SW480 (cell line): ENCODE measurements around the gene CEP350.

Experiments used
- DNase-seq: peaks from one replicate; pipeline ENCODE4 v3.0.0-alpha.2; 2016; ENCODE audit warnings: low spot score

The CEP350 gene

DNA sequence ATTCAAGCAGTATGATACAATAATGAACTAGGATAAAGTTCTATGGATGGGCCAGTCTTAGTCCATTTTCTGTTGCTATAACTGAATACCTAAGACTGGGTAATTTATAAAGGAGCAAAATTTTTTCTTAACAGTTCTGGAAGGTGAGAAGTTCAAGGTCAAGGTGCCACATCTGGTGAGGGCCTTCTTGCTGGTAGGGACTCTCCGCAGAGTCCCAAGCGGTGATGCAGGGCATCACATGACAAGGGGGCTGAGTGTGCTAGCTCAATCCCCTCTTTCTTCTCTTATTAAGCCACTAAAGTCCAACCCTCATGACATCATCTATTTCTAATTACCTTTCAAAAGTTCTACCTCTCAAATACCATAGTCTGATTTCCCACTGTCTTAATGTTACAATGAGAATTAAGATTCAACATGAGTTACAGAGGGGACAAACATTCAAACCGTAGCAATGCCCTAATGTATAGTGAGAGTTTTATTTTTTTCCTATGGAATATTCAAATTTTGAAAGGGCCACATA lies 107.9 kb downstream of the CEP350 start:
- no peak for DNase-seq

DNA sequence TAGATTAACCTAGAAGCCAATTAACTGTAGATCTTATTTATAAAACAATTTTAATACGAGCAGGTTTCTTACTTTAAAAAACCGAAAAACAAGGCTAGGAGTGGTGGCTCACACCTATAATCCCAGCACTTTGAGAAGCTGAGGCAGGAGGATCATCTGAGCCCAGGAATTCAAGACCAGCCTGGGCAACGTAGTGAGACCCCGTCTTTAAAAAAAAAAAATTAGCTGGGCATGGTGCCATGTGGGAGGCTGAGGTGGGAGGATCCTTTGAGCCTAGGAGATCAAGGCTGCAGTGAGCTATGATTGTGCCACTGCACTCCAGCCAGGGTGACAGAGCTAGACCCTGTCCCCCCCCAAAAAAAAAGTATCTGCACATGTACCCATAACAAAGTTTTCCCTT lies 110.8 kb downstream of the CEP350 start:
- DNase-seq: no peak

DNA sequence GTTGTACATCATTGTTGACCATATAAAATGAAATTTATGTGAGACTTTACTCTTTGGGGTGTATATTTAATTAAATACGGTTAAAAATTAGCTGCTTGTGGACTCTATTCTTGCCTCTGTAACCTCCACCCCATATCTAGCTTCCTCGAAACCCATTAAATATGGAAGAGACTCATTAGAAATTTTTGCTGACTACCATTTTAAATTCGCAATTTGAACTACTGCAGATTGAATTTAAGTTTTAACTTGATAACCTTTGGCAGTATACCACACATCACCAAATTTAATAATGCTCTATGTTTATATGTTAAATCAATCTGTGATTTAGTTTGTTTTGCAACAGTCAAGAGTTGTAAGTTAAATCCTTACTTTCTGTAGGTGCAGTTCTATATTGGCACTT lies 111.5 kb downstream of the CEP350 start:
- DNase-seq: no peak

DNA sequence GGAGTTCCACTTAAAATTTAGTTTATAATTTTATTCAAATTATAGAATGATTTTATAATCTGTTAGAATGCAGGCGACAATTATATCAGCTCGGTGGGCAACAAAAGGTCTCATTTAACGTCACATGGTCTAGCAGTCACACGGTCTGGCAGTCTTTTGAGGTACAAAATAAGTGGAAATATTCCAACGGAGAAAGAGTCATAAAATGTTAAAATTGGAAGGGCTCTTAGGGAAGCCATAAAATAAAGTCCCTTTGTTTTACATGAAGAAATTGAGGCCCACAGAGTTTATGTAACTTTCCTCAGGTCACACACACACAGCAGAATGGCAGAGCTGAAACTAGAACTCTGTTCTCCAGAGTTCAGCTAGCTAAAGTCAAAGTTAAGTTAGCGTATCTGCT lies 115.7 kb downstream of the CEP350 start:
- DNase-seq: no peak

DNA sequence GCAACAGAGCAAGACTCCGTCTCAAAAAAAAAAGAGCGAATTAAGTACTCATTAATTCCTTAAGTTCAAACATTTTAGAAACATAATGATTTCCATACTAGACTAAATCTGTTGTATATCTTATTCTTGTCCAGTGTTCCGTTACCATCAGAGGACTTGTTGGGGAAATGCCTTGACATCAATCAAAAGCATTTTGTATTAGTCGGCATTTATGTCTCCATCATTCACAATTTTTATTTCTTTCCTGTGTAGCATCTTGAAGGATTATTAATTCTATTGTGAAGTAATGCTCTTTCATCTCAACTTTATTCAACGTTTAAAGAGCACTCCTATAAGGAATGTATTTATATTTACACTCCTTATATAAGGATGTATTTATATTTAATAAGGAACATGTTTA lies 117.1 kb downstream of the CEP350 start:
- DNase-seq: no peak

DNA sequence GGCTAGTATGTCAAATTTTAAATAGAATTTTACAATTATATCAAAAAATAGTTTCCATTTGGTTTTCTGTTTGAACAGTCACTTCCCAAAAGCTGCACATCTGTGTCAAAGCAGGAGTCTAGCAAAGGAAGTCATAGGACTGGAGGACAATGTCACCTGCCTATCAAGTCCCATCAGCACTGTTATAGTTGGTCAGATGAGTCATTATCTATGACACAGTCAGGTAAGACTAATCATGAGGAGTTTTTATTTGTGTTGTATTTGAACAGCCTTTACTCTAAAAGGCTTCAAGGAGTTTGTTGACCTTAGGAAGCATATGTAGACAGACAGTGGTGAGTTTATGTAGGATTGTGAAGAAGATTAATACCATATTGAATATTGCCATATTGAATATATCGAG lies 125.8 kb downstream of the CEP350 start:
- DNase-seq: peak; percentile 36

DNA sequence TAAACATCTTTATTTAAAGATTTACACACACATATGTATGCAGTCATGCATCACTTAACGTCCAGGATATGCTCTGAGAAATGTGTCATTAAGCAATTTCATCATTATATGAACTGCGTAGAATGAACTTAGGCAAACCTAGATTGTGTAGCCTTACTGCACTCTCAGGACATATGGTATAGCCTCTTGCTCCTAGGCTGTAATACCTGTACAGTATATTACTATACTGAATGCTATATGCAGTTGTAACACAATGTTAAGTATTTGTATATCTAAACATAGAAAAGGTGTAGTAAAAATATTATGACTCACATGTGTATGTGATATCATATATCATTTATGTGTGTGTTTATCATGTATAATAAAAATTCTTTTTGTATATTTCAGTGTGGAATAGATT lies 126.9 kb downstream of the CEP350 start:
- no peak for DNase-seq

DNA sequence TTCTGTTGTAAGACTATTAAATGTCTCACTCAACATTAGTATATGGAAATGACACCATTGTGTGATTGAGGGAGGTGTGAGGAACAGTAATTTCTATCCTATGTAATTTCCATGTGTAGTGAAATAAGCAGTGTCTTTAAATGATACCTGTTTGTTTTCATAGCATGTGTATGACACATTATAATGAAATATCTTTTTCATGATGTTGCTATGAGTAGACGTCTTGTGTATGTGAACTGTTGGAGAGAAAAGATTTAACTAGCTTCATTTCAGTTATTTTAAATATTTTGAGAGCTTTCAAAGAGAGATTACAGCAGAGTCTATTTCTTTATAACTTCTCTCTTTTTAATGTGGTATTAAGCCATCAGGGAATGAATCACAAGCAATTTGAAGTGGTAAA lies 128.6 kb downstream of the CEP350 start:
- DNase-seq: no peak

DNA sequence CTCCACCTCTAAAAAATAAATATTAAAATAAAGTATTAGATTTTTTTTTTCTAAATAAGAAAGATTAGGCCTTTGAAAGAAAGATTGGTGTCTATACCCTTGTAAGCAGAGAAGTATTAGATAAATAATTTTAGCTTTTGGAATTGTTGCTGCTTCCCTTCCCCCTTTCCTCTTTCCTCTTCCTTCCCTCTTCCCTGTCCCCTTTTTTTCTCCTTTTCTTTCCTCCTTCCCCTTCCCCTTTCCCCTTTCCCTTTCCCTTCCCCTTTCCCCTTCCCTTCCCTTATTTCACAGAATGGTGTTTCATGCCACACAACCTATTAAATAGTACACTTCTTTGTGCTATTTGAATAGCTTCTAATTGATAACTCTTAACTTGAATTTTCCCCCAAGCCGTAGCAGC lies 130.3 kb downstream of the CEP350 start:
- no peak for DNase-seq

DNA sequence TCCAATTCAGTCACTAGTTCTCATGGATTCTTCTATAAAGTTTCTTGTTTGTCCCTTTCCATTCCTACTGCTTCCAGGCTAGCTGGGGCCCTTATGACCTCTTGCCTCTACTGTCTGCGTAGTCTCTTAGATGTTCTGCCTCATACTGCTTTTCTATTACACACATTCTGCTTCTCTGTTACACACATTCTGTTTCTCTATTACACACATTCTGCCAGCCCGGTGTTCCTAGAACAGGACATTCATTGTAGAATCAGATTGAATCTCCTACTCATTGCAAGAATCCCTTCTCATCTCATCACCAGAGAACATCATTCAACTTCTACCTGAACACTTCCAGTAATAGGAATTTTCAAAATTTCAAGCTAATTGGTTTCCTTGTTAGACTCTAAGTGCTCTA lies 130.7 kb downstream of the CEP350 start:
- no peak for DNase-seq

DNA sequence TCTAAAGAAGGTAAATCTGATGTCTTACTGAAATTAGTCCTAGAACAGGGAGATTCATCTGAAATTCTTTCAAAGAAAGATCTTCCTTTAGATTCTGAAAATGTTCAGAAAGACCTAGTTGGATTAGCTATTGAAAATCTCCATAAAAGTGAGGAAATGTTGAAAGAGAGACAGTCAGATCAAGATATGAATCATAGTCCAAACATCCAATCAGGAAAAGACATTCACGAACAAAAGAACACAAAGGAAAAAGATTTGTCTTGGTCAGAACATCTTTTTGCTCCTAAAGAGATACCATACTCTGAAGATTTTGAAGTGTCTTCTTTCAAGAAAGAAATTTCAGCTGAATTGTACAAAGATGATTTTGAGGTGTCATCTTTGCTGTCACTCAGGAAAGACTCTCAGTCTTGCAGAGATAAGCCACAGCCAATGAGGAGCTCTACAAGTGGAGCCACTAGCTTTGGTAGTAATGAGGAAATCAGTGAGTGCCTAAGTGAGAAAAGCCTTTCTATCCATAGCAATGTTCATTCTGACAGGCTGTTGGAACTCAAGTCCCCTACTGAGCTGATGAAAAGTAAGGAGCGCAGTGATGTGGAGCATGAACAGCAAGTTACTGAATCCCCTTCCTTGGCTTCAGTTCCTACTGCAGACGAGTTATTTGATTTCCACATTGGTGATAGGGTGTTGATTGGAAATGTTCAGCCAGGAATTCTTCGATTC lies 138.5 kb downstream of the CEP350 start:
- no peak for DNase-seq

DNA sequence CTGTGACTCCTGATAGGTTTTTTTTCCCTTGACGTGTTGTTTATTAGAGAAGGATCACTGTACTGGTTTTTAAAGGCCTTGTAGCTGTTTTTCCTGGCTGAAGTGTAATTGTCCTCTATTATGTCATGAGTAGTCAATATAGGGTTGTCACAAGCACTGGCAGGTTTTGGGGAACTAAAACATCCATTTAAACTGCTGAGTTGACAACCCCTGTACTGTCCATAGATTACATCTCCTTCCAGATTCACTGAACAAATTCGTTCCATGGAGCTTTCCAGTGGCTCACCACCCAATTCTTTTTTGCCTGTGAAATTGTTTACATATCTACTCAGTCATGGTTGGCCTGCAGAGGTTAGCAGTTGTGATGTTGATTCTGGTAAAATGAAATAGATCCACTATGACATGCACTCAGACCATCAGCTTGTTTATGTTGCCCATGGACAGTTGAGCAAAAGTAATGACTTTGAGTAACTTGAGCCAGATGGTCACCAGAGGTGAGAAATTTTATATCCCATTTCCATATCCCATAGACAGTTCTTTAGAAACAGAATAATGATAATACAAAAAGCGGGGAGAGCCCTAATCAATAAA lies 140.2 kb downstream of the CEP350 start:
- DNase-seq: no peak

DNA sequence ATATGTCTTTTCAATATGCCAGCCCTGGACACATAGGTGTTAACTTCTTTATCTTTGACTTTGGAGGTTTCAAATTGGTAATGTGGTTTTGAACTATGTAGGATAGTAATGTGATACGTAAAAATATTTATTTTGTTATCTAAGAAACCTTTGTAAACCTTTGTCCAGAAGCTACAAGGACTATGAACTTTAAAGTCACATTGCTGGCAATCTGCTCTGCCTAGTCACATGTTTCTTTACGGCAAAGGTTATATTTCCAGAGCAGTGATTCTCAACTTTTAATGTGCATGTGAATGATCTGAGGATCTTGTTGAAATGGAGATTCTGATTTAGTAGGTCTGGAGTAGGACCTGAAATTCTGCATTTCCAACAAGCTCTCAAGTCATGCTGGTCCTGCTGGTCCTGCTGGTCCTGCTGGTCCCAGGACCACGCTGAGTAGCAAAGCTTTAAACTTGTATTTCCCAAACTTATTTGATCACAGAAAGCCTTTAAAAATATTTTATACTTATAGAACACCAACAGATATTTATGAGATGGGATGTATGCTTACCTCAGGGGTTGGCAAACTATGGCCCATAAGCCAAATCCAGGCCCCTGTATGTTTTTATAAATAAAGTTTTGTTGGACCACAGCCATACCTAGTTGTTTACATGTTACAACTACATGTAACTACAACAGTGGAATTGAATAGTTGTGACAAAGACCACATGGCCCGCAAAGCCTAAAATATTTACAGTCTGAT lies 142.1 kb downstream of the CEP350 start:
- no peak for DNase-seq

DNA sequence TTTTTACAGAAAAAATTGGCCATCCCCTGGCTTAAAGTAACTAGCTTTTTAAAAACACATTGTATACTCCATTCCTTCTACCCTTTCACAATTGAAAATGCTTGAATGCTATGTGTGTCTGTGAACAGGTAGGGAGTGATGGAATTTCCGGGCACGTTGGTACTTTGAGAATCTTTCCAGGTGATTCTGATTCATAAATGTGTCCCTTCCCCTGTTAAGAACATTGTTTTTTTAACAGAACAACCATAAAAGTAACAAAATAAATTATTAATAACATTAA lies 142.7 kb downstream of the CEP350 start:
- DNase-seq: no peak

DNA sequence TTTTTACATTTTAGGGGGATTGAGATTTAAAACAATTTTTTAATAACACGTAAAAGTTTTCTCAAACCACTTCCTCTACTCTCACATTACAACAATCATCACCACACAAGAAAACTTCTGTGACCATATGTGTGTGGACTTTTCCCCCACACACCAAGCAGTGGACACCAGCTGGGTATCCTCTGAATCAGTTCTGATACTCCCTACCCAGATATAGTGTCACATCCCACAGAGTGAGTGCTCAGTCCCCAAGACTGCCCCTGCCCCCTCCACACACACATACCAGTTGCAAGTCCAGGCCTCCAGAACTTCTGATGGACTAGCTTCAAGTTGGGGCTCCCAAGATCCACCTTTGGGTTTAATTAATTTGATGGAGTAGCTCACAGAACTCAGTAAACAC lies 146.8 kb downstream of the CEP350 start:
- no peak for DNase-seq

DNA sequence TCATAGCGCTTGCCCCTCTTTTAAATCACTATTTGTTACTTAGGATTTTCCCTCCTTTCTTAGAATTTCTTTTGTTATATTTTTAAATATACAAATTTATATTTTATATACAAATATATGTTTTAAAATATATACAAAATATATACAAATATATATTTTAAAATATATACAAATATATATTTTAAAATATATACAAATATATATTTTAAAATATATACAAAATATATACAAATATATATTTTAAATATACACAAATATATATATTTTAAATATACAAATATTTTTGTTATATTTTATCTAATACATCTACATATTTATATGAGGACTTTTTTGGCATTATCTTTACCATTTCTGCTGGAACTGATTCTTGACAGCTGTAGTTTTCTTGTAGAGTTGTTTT lies 149.2 kb downstream of the CEP350 start:
- no peak for DNase-seq

DNA sequence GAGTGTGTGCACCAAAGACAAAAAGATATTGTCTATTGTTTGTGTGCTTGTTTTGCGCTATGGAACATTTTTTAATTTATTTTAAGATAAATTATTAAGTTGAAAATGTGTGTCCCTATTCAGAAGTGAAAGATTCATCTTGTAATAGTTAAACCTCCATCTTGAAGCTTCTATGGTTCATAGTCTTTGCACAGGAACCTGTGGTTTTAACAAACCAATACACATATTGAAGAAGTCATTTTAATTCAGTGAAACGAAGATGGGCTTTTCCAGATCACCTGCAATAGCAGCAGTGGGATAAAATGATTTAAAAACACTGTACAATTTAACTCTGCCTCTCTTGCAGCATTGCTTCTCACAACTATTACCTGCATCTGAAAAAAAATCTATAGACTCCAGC lies 157.5 kb downstream of the CEP350 start:
- no peak for DNase-seq

DNA sequence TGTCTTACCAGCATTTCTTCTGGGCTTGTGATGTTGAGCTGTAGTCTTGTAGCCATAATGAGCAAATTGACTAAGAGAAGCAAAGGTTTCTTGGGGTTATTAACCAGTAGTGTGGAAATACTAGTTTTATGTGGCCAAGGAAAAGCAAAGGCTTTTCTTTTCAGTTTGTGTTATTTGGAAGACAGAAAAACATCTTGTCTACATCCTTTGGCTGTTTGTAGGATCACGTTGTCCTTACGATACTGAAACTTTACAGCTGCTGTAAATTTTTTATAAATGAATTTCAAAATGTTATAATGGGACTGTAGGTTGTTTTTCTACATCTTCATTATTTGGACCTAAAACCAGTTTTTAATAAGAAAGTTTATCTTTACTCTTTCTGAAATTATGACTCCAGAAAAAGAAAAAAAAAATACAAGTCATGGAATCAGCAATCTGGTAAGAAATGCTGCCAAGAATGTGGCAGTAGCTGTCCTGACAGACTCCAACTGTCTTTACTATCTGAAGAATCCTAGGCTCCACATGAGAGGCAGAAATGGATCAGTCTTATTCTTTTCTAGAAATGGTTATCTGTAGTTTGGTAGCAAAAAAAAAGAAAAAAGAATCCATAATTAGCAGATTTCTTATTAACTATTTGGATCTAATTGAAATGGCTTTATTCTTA lies 158.5 kb downstream of the CEP350 start:
- DNase-seq: no peak

DNA sequence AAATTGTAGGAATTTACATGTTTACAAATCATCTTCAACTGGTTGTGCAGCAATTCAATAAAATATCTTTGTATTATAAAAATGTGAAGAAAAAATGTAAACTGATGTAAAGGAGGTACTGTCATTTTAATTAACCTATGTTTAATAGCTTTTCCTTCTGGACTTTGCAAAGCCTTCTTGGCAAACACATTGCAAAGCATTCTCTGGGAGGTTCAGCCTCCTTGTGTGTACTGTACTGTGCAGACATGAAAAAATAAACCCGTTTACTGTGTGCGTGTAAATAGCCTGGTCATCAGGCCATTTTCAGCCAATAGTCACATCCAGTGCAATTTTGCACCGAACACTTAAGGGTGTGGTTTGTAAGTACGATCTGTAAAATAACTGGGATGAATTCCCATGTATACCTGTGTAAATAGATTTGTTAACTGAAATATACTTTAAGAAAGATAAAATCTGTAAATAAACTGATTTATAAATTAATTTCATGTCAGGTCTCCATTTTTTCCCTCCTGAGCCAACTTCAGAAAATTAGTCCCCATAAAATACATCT lies 159.9 kb downstream of the CEP350 start:
- DNase-seq: no peak

DNA sequence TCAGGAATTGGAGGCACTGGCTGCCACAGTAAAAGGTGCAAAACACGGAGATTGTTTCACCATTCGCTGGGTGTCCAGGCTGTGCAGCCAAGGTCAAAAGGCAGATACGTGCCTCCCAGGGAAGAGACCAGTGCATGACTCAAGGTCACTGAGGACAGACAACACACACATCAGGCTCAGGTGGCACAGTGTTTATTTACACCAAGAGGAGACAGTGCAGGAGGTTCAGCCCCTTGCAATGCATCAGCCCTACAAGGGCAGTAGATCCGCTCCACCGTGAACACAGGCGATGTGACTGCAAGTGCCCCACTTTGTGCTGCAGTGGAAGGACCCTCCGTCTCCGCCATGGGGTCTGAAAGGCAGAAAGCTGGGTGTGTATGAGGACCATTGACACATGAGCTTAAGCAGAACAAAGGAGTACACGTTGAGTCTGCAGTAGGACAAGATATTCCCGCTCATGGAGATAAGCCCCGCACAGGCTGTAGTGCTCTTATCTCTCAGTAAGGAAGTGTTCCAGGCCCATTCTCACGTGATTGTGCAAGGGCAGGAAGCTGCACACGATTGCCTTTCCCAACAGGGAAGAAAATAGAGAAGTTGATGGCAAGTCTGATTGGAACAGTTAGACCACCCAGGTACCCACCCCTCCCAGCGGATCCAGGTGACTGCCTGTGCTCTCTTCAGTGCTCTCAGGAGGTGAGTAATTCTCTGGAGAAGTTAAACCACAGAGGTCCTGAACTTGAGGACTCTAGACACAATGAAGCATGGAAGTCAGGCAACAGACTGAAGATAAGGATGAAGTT lies 162.6 kb downstream of the CEP350 start:
- no peak for DNase-seq

DNA sequence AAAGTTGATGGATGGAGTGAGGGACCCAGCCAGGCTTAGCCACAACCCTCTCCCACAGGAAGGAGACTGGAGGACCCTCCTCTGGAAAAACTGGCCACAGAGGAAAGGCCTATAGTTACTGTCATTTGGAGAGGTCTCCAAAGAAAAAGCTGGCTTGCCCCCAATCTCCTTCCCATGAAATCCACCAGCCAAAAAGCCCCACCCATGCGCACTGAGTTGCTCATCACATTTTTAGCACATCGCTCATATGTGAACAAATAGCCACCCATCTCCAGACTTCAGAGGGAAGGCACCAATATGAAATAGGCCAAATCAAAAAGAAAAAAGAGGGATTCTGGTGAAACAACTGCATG lies 163.1 kb downstream of the CEP350 start:
- peak; percentile 11 for DNase-seq

DNA sequence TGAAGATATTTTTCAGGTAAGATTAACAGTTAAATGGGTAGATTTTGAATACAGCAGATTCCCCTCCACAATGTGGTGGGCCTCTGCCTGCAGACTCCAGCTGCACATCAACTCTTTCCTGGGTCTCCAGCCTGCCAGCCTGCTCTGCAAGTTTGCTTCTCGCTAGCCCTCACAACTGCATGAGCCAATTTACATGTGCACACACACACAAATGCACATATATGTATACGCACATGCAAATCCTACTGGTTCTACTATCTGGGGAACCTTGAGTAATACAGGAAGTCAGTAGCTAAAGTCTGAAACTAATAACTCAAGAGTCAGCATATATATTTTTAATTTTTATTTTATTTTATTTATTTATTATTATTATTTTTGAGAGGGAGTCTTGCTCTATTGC lies 165.2 kb downstream of the CEP350 start:
- no peak for DNase-seq
